Panc1 (cell line): Measurements from ENCODE around the gene RPS14. TPM values are rescaled to one million over a fixed set of nuclear protein-coding genes. Genes with fewer than 3 reads are reported as not detected.
A peak's percentile ranks its signal among the peaks of the same experiment; 100 is the strongest.

Experiments used
- ATAC-seq: fragments of 200-7000 bp; cut with Tn5 transposase; 2 replicates; pipeline ENCODE4 v1.9.1; 2020; ENCODE audit warnings: mild to moderate bottlenecking, moderate library complexity
- BruUV-seq: library from RNA; stranded (reverse); fragments of 400-500 nt; replicated peaks from 2 replicates; lab custom pipeline; 2021; lab: Mats Ljungman, UMichigan
- CTCF ChIA-PET: fragments of 300-600 bp; sonication (Branson Sonifier 250); formaldehyde crosslinking; loops from one replicate; lab custom pipeline; 2022; ENCODE audit warnings: antibody characterized with exemption; lab: Charles Lee
- POLR2A ChIA-PET: fragments of 300-600 bp; sonication (Branson Sonifier 250); formaldehyde crosslinking; loops from one replicate; lab custom pipeline; 2022; ENCODE audit warnings: antibody characterized with exemption; lab: Charles Lee
- DNase-seq: peaks from one replicate; pipeline ENCODE4 v3.0.0-alpha.2; 2010; ENCODE audit warnings: low read depth, low spot score
- H3K27ac ChIP-seq: 2 replicates; pipeline ENCODE4 v1.5.1; 2011; ENCODE audit warnings: mild to moderate bottlenecking, low read length, inconsistent platforms
- H3K27me3 ChIP-seq: fragments of 200-500 bp; sonication (Bioruptor generic); 2 replicates; pipeline ENCODE4 v1.6.0; 2014; ENCODE audit warnings: low read length, inconsistent platforms; ENCODE audit not compliant: control insufficient read depth, insufficient read depth
- H3K36me3 ChIP-seq: fragments of 200-500 bp; sonication (Bioruptor generic); 2 replicates; pipeline ENCODE4 v1.5.1; 2014; ENCODE audit warnings: inconsistent platforms, mild to moderate bottlenecking, low read length, moderate library complexity; ENCODE audit not compliant: control insufficient read depth, insufficient read depth
- H3K4me1 ChIP-seq: 2 replicates; pipeline ENCODE4 v1.5.1; 2011; ENCODE audit warnings: inconsistent platforms, mild to moderate bottlenecking, low read length, moderate library complexity; ENCODE audit not compliant: control insufficient read depth, insufficient read depth
- H3K4me3 ChIP-seq, 2 experiments: 2 replicates each; pipeline ENCODE4 v1.5.1; 2011 to 2012; ENCODE audit warnings: low read depth in 2 of 2, low read length in 2 of 2, mild to moderate bottlenecking in 2 of 2, inconsistent platforms in 1 of 2, moderate library complexity in 1 of 2
- H3K9me3 ChIP-seq: fragments of 200-500 bp; sonication (Bioruptor generic); 2 replicates; pipeline ENCODE4 v1.5.1; 2014; ENCODE audit warnings: low read depth, mild to moderate bottlenecking, inconsistent platforms, low read length, moderate library complexity; ENCODE audit not compliant: control insufficient read depth, insufficient read depth
- CTCF ChIP-seq: fragments of 450-650 bp; IDR thresholded peaks from 2 replicates; pipeline ENCODE4 v1.5.1; 2017; ENCODE audit warnings: mild to moderate bottlenecking
- POLR2AphosphoS5 ChIP-seq: IDR thresholded peaks from 2 replicates; pipeline ENCODE4 v1.6.1; 2012; ENCODE audit warnings: mild to moderate bottlenecking, low read depth, low read length, moderate library complexity
- REST ChIP-seq, 2 experiments: IDR thresholded peaks; 2 replicates each; pipeline ENCODE4 v1.6.1; 2011 to 2012; ENCODE audit warnings: low read depth in 2 of 2, control low read depth in 1 of 2, low read length in 1 of 2, mild to moderate bottlenecking in 1 of 2, moderate library complexity in 1 of 2; ENCODE audit not compliant: insufficient read depth in 1 of 2
- SIN3A ChIP-seq: IDR thresholded peaks from 2 replicates; pipeline ENCODE4 v1.6.1; 2012; ENCODE audit warnings: low read depth, mild to moderate bottlenecking, low read length, moderate library complexity, borderline replicate concordance; ENCODE audit not compliant: insufficient read depth
- TCF7L2 ChIP-seq: IDR thresholded peaks from 2 replicates; pipeline ENCODE4 v1.6.1; 2011; ENCODE audit warnings: mild to moderate bottlenecking, low read depth, low read length, inconsistent platforms
- in situ Hi-C: cut with HindIII; loops from 2 replicates; pipeline ENCODE4 v1.10.0; 2016; ENCODE audit warnings: low sequenced_read_pairs, low pct_unique_long_range_greater_than_20kb
- intact Hi-C: fragments of 100-400 bp; cut with micrococcal nuclease; formaldehyde crosslinking; loops from one replicate; pipeline ENCODE4 v1.10.0; 2022; ENCODE audit not compliant: unreplicated experiment
- total RNA-seq: library from RNA; stranded (reverse); gene quantifications from one replicate; pipeline ENCODE4 v1.2.1, GENCODE V29; 2021; ENCODE audit not compliant: unreplicated experiment

The RPS14 gene
- total RNA-seq, 1 experiment from 2014 or later, result 1,959 TPM

- intact Hi-C loops, result loop anchor here (1.0 to 5.0 kb wide), 3 partner anchors 65 to 195 kb away; no protein-coding TSS in a partner anchor
- no TSS peak for BruUV-seq
These were observed 8.2 kb upstream of the RPS14 start for GRCh38 chr5:150457562-150458240.

GRCh38 chr5:150457121-150457520, 7.6 kb upstream of the RPS14 start:
- ATAC-seq, result no peak

More at GRCh38 chr5:150457562-150458240, 8.2 kb upstream of the RPS14 start:
- POLR2A ChIA-PET, result interaction anchor here (0.6 kb wide), 1 partner anchor 114 kb away, joined by 16 read pairs; no protein-coding TSS in a partner anchor
- Histone ChIP-seq H3K36me3 (no peaks in the 10 kb centered on the region), H3K27me3 (no peaks in the 10 kb centered on the region), H3K4me1 (peaks cover 14% of the 10 kb centered on the region), H3K9me3 (no peaks in the 10 kb centered on the region), H3K4me3 (no peak overlapping the region), H3K27ac (peak overlapping the region; percentile 8)
- ATAC-seq, result no peak
- no peak for TF ChIP-seq POLR2AphosphoS5
- TF ChIP-seq SIN3A, result no peak
- in situ Hi-C loops, result no loop called here
- CTCF ChIA-PET, result interaction anchor here (0.6 to 1.6 kb wide), 5 partner anchors 27 to 121 kb away, joined by 3 to 9 read pairs (median 3); no protein-coding TSS in a partner anchor
- no peak for DNase-seq

More at GRCh38 chr5:150457121-150457520, 7.6 kb upstream of the RPS14 start:
- ChIA-PET CTCF (interaction anchor here (0.6 to 0.7 kb wide), 2 partner anchors 29 to 84 kb away, joined by 3 to 4 read pairs; no protein-coding TSS in a partner anchor), POLR2A (interaction anchor here (0.6 kb wide), 1 partner anchor 115 kb away, joined by 16 read pairs; no protein-coding TSS in a partner anchor)
- intact Hi-C loops, result loop anchor here (5.0 kb wide), 1 partner anchor 105 kb away; no protein-coding TSS in a partner anchor
- no peaks in the 10 kb centered on the region for H3K36me3 ChIP-seq
- no peaks in the 10 kb centered on the region for H3K9me3 ChIP-seq
- H3K27ac ChIP-seq, result no peak overlapping the region; the same call in 1 of the 2 replicates
- no peaks in the 10 kb centered on the region for H3K27me3 ChIP-seq
- in situ Hi-C loops, result no loop called here
- H3K4me3 ChIP-seq, result no peak overlapping the region
- BruUV-seq, result no TSS peak
- TF ChIP-seq POLR2AphosphoS5 (no peak), SIN3A (no peak), TCF7L2 (no peak), CTCF (no peak), REST (IDR thresholded peaks at IDR 0.05; ENCODE audit: insufficient read depth in 1 of 2, low read depth in 2 of 2, low read length in 1 of 2) (no peak)
- DNase-seq, result no peak
- H3K4me1 ChIP-seq, result peaks cover 14% of the 10 kb centered on the region
